HL-60/S4 (cell line): Measurements from ENCODE around the gene GSK3B.
"Not testable (repeated sequence)": the region's sequence is repeated elsewhere in the genome, so short reads cannot be mapped to it uniquely, and the experiment has no call there.

Experiments
- in situ Hi-C: fragments of 300-500 bp; cut with MboI; formaldehyde crosslinking; loops from 2 replicates; pipeline ENCODE4 v1.14.3; 2022; ENCODE audit warnings: low sequenced_read_pairs

Gene GSK3B

DNA sequence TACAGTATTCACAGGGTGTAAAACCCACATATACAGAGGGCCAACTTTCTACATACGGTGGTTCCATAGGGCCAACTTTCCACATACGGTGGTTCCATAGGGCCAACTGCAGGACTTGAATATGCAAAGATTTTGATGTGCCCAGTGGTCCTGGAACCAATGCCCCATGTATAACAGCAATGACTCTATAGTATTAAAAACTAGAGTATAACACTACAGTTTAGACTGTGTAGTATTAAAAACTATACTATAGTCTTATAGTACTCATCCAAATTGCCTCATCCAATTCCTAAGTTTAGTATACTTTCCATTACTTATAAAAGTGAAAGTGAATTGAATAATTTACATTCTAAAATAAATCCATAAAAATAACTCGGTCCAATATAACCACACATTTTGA lies 75.9 kb downstream of the GSK3B start:
- in situ Hi-C loops, result no loop called here

- in situ Hi-C loops, result no loop called here
Observed at GRCh38 chr3:120017692-120018091, 76.6 kb downstream of the GSK3B start.

DNA sequence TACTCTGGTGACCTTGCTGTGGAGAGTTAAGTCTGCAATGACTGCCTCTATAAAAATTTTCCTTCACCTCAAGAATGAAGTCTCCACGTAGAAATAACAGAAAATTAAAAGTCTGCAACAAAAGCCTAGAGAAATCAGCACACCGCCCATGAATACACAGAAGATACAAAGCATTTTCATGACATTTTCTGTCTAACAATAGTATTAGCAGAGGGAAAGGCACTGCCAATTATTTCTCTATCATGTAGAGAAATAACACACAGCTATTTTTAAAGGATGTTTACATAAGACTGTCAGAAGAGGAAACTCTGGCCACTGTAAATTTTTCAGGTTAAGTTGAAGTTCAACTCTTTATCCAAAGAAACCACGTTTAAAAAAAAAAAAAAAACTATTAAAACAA lies 80.8 kb downstream of the GSK3B start:
- in situ Hi-C loops, result no loop called here

DNA sequence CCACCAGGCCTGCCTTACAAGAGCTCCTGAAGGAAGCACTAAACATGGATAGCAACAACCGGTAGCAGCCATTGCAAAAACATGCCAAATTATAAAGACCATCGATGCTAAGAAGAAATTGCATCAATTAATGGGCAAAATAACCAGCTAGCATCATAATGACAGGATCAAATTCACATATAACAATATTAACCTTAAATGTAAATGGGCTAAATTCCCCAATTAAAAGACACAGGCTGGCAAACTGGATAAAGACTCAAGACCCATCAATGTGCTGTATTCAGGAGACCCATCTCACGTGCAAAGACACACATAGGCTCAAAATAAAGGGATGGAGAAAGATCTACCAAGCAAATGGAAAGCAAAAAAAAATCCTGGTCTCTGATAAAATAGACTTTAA lies 88.5 kb downstream of the GSK3B start:
- in situ Hi-C loops, result not testable (repeated sequence)

GRCh38 chr3:120004008-120004498 lies 90.2 kb downstream of the GSK3B start:
- in situ Hi-C loops, result not testable (repeated sequence)

DNA sequence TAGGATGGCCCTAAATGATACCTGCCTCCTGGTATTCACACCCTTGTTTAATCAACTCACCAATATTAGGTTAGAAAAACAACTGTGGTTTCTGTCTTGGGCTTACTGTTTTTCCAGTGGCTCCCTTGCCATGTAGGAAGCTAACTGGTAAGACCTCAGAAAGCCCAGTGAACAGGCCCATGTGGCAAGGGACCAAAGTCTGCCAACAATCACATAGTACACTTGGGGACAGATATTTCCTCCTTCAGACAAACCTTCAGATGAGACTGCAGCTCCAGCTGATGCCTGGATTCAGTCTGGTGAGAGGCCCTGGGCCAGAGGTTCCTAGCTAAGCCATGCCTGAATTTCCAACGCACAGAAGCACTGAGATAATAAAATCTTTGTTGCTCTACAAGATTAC lies 96.1 kb downstream of the GSK3B start:
- in situ Hi-C loops, result no loop called here

DNA sequence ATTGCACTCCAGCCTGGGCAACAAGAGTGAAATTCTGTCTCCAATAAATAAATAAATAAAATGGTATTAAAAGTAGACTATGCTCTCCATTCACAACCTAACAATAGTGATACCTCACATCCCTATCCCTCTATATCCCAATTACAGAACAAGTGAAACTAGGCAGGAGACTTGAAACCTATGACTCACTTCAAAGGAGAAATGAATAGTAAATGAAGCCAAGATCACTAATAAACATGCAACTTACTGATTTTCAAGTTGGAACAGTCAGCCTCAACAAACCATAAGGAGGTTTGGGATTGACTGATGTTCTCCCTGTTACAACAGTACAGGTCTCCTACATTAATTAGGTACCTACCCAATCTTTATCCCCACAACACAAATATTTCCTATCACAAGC lies 103.4 kb downstream of the GSK3B start:
- in situ Hi-C loops, result no loop called here

- in situ Hi-C loops, result no loop called here
Observed at GRCh38 chr3:119989981-119990655, 104.1 kb downstream of the GSK3B start.

GRCh38 chr3:119986812-119987211 lies 107.4 kb downstream of the GSK3B start:
- in situ Hi-C loops, result not testable (repeated sequence)

GRCh38 chr3:119981386-119981785 lies 112.9 kb downstream of the GSK3B start:
- in situ Hi-C loops, result no loop called here

DNA sequence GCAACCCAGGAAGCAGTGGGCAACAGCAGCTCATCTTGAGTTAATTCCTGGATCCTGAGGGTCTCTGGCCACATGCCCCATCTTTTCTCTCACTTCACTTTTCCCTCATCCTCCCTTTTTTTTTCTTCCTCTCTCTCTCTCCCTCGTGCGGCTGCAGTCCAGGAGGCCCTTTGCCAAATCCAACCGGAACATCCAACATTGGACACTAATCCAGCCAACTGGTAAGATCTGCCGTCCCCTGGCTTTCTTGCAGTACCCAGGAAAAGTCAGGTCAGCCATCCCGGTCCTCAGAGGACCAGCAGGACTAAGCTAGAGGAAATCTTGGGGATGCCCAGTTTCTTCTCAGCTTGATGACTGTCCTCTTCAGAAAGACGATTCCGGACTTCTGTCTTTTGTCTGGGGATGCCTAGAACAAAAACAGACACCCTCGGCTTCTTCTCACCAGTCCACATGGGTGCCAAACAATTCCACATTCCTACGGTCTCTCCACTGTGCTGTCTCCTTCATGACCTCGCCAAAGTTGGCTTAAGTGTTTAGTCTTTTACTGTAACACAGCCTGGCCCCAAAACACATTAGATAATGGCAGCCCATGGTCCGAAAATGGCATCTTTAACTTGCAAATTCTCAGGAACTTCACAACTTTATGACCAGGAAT lies 115.6 kb downstream of the GSK3B start:
- in situ Hi-C loops, result no loop called here

DNA sequence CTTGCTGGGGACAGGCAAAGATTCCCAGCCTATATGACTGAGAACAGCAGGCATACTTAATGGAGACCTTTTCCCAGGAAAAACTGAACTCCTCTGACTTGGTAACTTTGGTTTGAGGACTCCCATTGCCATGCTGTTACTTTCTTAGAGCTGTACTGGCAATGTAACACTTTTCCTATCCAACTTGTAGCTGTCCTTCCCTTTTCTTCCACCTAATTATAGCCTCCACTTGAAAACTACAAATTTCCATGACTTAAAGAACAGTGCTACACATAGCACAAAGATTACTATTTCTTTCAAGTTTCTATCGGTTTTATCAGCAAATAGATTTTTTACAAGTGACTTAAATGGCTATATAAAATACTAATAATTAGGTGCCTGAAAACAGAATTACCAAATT lies 116.9 kb downstream of the GSK3B start:
- in situ Hi-C loops, result no loop called here

DNA sequence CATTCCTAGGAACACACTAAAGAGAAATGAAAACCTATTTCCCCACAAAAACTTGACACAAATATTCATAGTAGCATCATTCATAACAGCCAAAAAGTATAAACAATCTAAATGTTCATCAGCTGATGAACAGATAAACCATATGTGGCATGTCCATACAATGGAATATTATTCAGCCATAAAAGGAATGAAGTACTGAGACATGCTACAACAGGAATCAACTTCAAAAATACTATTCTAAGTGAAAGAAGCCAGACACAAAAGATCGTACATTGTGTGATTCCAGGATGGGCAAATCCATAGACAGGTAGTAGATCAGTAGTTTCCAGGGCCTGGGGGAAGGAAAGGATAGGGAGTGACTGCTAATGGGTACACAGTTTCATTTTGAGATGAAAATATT lies 118.0 kb downstream of the GSK3B start:
- in situ Hi-C loops, result no loop called here

DNA sequence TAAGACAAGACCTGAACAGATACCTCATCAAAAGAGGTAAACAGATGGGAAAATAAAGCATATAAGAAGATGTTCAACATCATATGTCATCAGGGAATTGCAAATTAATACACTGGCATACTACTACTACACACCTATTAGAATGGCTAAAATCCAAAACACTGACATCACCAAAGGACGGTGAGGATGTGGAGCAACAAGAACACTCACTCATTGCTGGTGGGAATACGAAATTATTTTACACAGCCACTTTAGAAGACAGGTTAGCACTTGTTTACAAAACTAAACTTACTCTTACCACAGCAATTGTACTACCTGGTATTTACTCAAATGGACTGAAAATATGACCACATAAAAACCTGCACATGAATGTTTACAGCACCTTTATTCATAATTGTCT lies 119.6 kb downstream of the GSK3B start:
- in situ Hi-C loops, result no loop called here

- in situ Hi-C loops, result no loop called here
Observed at GRCh38 chr3:119973018-119973646, 121.1 kb downstream of the GSK3B start.

DNA sequence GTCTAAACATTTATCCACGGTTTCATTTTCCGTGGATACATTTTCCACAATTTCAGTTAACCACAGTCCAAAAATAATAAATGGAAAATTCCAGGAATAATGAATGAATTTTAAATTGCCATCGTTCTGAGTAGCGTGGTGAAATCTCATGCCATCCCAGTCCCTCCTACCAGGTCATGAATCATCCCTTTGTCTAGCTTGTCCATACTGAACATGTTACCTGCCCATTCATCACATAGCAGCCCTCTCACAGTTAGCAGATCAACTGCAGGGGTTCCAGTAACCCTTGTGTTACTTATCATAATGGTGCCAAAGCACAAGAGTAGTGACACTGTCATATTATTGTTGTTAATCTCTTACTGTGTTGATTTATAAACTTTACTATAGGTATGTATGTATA lies 124.5 kb downstream of the GSK3B start:
- in situ Hi-C loops, result no loop called here

GRCh38 chr3:119967353-119968006 lies 126.8 kb downstream of the GSK3B start:
- in situ Hi-C loops, result no loop called here

DNA sequence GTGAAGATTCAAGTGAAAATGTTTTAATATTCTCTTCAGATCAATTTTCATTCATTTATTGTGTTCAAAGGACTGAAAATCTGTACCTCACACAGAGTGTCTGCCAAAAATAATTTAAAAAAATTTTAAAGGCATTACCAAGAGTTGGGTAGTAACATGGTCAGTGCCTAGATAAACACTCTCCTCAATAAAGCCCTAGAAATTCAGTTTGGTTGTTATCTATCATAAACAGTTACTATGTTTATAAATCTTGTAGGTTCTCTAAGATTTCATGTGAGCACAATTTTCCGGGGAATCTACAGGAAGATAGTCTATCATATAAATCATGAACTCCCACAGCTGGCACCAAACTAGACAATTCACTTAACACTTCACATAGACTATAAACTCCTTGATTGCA lies 128.6 kb downstream of the GSK3B start:
- in situ Hi-C loops, result no loop called here

DNA sequence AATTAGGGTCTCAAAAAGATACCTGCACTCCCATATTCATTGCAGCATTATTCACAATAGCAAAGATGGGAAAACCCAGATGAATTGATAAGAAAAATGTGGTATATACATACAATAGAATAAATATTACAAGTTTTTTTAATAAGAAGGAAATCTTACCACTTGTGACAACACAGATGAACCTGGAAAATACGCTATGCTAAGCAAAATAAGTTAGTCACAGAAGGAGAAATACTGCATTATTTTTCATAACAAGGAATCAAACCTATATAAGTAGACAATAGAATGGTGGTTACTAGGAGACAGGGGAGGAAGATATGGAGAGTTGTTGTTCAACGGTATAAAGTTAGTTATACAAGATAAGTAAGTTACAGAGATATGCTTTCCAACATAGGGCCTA lies 130.0 kb downstream of the GSK3B start:
- in situ Hi-C loops, result no loop called here

GRCh38 chr3:119955972-119956371 lies 138.3 kb downstream of the GSK3B start:
- in situ Hi-C loops, result no loop called here

DNA sequence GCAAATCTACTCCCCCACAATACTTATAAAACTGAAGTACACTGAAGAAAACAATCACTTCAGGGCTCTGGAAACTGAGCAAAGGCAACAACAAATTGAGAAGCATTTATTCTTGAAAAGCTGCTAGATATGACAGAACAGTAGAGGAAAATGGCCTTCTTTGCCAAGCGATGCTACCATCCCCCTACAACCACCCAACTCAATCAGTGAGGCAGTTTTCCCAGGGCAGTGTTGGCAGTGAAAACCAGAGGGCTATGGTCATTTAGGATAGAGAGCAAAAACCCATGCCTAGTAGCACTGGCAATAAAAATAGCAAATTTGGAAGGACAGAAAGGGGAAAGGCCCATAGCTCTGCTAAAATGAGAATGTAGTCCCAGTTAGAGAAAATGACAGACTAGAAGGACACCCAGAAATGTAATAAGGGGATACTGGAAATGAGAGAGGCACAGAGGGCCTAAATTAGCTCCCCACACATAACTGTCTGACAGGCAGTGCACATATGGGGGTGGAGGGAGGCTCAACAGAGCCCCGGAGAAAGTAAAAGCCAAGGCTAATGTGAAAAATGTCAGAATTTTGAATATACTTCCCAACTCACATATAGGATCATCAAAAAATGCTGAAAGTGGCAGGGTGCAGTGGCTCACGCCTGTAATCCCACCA lies 143.5 kb downstream of the GSK3B start:
- in situ Hi-C loops, result no loop called here
